K562 (cell line): ENCODE measurements around the gene GPC3.

Experiments
- CTCF ChIP-seq, 3 experiments: IDR thresholded peaks in 2 of 3; conservative IDR thresholded peaks in 1 of 3; 2 replicates each; pipeline ENCODE4 v1.5.1; 2011 to 2012; ENCODE audit warnings: low read length in 3 of 3, mild to moderate bottlenecking in 3 of 3, control low read depth in 2 of 3, improper control_type of control experiment in 1 of 3, inconsistent platforms in 1 of 3, low read depth in 1 of 3, mixed read lengths in 1 of 3, moderate library complexity in 1 of 3; ENCODE audit not compliant: insufficient read depth in 2 of 3
- ESRRA ChIP-seq: fragments of 450-650 bp; IDR thresholded peaks from 2 replicates; pipeline ENCODE4 v1.6.1; 2014; ENCODE audit warnings: low read depth, mild to moderate bottlenecking, moderate library complexity, borderline replicate concordance
- EZH2 ChIP-seq: IDR thresholded peaks from 2 replicates; pipeline ENCODE4 v1.6.1; 2012; ENCODE audit warnings: low read depth, mild to moderate bottlenecking, inconsistent platforms, low read length, borderline replicate concordance
- MXI1 ChIP-seq: IDR thresholded peaks from 2 replicates; pipeline ENCODE4 v1.6.1; 2011; ENCODE audit warnings: low read depth, mild to moderate bottlenecking, improper control_type of control experiment, low read length
- TAF1 ChIP-seq: IDR thresholded peaks from 2 replicates; pipeline ENCODE4 v1.6.1; 2011; ENCODE audit warnings: mild to moderate bottlenecking, low read length, moderate library complexity; ENCODE audit not compliant: insufficient read depth, control insufficient read depth, severe bottlenecking; ENCODE audit errors: extremely low read depth
- U2AF1 ChIP-seq: fragments of 200-400 bp; formaldehyde crosslinking; optimal IDR thresholded peaks from 2 replicates; pipeline ENCODE3; 2017; ENCODE audit warnings: mild to moderate bottlenecking, low read depth, low read length, moderate library complexity
- TF ChIP-seq, protein P1 (sequence below): fragments of 450-650 bp; formaldehyde crosslinking; IDR thresholded peaks from 2 replicates; pipeline ENCODE4 v1.4.0; 2020; ENCODE audit warnings: mild to moderate bottlenecking, mixed read lengths

- TF ChIP-seq ESRRA = no peak
- TF ChIP-seq, protein P1, sequence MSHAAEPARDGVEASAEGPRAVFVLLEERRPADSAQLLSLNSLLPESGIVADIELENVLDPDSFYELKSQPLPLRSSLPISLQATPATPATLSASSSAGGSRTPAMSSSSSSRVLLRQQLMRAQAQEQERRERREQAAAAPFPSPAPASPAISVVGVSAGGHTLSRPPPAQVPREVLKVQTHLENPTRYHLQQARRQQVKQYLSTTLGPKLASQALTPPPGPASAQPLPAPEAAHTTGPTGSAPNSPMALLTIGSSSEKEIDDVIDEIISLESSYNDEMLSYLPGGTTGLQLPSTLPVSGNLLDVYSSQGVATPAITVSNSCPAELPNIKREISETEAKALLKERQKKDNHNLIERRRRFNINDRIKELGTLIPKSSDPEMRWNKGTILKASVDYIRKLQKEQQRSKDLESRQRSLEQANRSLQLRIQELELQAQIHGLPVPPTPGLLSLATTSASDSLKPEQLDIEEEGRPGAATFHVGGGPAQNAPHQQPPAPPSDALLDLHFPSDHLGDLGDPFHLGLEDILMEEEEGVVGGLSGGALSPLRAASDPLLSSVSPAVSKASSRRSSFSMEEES (CRISPR knock-in tag) = no peak
- TF ChIP-seq U2AF1 = no peak
- no peak for TF ChIP-seq EZH2
- TF ChIP-seq TAF1 = no peak
- TF ChIP-seq CTCF (IDR thresholded peaks at IDR 0.05 in 2 of 3, conservative IDR thresholded peaks at IDR 0.05 in 1 of 3; ENCODE audit: insufficient read depth in 2 of 3, low read depth in 1 of 3, low read length in 3 of 3) = no peak
- no peak for TF ChIP-seq MXI1
Observed at GRCh38 chrX:133989993-133990392, 4.6 kb upstream of the GPC3 start.
